WERI-Rb-1 (cell line): Measurements from ENCODE around the gene PPM1L.

Experiments used
- DNase-seq: peaks from one replicate; pipeline ENCODE4 v3.0.0-alpha.2; 2020
- H3K27ac ChIP-seq: fragments of 250-450 bp; sonication (Bioruptor Pico); 2 replicates; pipeline ENCODE4 v1.5.1; 2020; ENCODE audit warnings: mild to moderate bottlenecking, moderate library complexity
- H3K27me3 ChIP-seq: fragments of 250-450 bp; sonication (Bioruptor Pico); 2 replicates; pipeline ENCODE4 v1.5.1; 2021; ENCODE audit warnings: mild to moderate bottlenecking, low read depth, moderate library complexity; ENCODE audit not compliant: insufficient read depth, severe bottlenecking
- H3K36me3 ChIP-seq: fragments of 250-450 bp; sonication (Bioruptor Pico); 2 replicates; pipeline ENCODE4 v1.5.1; 2020; ENCODE audit warnings: mild to moderate bottlenecking, moderate library complexity
- H3K4me3 ChIP-seq: 2 replicates; pipeline ENCODE4 v1.5.1; 2011; ENCODE audit warnings: low read depth, mild to moderate bottlenecking, control low read depth, low read length
- H3K9me3 ChIP-seq: fragments of 250-450 bp; sonication (Bioruptor Pico); 2 replicates; pipeline ENCODE4 v1.5.1; 2021; ENCODE audit warnings: mild to moderate bottlenecking, moderate library complexity; ENCODE audit not compliant: severe bottlenecking
- TF ChIP-seq, protein P1 (sequence below): IDR thresholded peaks from 2 replicates; pipeline ENCODE4 v1.5.1; 2011; ENCODE audit warnings: low read depth, mild to moderate bottlenecking, control low read depth, inconsistent platforms, low read length

The PPM1L gene

DNA sequence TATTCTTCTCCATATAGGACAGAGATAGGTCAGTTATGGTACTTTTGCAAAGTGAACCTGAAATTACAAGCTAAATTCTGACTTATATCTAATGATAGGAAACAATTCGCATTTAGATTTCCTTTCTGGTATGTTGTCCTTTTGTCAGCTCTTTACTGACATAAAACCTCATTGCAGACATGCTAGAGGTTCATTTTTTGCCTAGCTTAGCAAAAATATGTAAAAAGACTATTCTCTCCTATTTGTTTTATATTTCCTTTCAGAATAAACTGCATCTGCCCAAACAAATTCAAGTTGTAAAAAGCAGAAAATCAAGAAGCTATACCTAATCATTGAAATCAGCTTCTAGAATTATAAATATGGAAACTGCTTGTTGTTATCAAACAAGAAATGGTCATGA, 168.7 kb downstream of the PPM1L start:
- Histone ChIP-seq H3K27ac (no peak overlapping the region), H3K9me3 (no peaks in the 10 kb centered on the region), H3K4me3 (no peak overlapping the region), H3K36me3 (no peaks in the 10 kb centered on the region), H3K27me3 (no peaks in the 10 kb centered on the region)
- TF ChIP-seq, protein P1, sequence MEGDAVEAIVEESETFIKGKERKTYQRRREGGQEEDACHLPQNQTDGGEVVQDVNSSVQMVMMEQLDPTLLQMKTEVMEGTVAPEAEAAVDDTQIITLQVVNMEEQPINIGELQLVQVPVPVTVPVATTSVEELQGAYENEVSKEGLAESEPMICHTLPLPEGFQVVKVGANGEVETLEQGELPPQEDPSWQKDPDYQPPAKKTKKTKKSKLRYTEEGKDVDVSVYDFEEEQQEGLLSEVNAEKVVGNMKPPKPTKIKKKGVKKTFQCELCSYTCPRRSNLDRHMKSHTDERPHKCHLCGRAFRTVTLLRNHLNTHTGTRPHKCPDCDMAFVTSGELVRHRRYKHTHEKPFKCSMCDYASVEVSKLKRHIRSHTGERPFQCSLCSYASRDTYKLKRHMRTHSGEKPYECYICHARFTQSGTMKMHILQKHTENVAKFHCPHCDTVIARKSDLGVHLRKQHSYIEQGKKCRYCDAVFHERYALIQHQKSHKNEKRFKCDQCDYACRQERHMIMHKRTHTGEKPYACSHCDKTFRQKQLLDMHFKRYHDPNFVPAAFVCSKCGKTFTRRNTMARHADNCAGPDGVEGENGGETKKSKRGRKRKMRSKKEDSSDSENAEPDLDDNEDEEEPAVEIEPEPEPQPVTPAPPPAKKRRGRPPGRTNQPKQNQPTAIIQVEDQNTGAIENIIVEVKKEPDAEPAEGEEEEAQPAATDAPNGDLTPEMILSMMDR: no peak
- no peak for DNase-seq

DNA sequence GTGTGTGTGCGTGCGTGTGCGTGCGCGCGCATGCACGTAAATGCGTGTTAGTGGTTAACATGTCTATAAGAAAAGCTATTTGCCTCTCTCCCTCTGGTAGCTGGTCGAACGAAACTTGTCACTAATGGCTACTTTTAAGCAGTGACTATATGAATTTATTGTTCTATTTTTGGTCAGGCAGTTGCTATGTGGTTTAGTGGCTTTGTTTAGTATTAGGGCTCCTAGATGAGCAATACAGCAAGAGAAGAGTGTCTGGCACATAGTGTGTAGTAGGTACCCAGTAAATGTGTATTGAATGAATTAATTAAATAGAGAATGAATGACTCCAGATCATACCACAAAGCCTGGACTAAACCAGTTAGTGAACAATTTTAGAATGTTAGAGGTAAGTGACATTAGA, 171.6 kb downstream of the PPM1L start:
- no peaks in the 10 kb centered on the region for H3K27me3 ChIP-seq
- TF ChIP-seq, protein P1: no peak
- no peak overlapping the region for H3K27ac ChIP-seq
- H3K9me3 ChIP-seq: no peaks in the 10 kb centered on the region
- no peak overlapping the region for H3K4me3 ChIP-seq
- no peak for DNase-seq
- H3K36me3 ChIP-seq: no peaks in the 10 kb centered on the region

DNA sequence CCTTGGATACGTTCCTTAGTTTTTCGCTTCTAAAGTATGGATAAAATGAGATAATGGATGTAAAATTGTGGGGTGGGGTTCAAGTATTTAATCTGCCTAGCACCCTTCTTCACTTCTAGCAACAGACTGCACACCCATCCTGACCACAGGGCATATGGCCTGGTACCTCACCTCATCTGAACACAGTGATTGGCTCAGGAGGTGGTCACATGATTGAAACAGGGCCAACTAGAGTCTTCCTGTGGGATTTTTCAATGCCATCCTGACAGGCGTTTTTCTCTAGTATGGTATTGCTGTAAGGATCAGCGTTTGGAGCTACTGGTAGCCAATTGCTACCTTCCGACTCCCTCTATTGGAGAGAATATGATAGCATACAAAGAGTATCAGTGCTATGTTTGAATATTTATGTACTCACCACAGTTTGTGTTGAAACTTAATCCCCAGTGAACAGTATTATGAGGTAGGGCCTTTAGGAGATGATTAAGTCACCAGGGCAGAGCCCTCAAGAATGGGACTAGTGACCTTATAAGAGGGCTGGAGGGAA, 172.2 kb downstream of the PPM1L start:
- TF ChIP-seq, protein P1: 0 out of 2 replicates have a peak, but pooled peaks have one; percentile 8
- H3K36me3 ChIP-seq: no peaks in the 10 kb centered on the region
- H3K27me3 ChIP-seq: no peaks in the 10 kb centered on the region
- H3K27ac ChIP-seq: no peak overlapping the region
- H3K4me3 ChIP-seq: no peak overlapping the region
- DNase-seq: no peak
- H3K9me3 ChIP-seq: no peaks in the 10 kb centered on the region

DNA sequence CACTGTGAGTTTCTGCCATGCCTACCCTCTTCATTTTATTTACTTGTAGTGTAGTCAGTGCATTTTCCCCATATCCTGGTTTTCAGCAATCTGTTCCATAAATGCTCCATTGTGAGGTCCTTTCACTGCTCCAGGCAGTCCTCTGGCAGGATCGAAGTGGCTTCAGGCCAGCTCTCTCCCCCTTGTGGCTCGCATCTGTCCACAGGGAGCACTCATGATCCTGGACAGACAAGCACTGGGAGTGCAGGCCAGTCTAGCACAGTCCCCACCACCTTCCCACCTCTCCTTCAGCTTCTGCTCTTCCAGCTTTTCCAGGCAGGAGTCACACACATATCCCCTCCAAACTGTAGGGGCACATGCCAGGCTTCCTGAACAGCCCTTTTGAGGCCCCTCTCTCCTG, 173.6 kb downstream of the PPM1L start:
- peak; percentile 46 for DNase-seq
- no peaks in the 10 kb centered on the region for H3K36me3 ChIP-seq
- H3K4me3 ChIP-seq: no peak overlapping the region
- no peaks in the 10 kb centered on the region for H3K9me3 ChIP-seq
- TF ChIP-seq, protein P1: peak; percentile 50
- H3K27ac ChIP-seq: no peak overlapping the region
- H3K27me3 ChIP-seq: no peaks in the 10 kb centered on the region

DNA sequence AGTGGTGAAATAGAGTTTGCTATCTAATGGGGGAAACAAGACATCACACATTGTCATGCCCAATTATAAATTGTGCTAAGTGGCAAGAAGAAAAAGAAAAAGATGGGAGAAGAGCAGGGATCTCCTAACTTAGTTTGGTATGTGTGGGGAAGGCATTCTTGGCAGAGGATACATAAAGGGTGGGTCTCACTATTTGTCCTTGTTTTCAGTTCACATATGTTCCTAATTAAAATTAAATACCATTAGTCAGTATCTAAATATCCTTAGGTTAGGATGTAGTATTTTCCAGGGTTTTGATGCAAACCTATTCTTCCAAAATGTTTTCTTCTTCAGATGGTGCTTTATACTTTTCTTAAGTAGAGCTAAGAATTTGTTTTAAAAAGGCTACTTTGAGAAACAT, 175.4 kb downstream of the PPM1L start:
- Histone ChIP-seq H3K4me3 (no peak overlapping the region), H3K27me3 (no peaks in the 10 kb centered on the region), H3K27ac (no peak overlapping the region), H3K36me3 (no peaks in the 10 kb centered on the region), H3K9me3 (no peaks in the 10 kb centered on the region)
- DNase-seq: no peak
- TF ChIP-seq, protein P1: no peak

DNA sequence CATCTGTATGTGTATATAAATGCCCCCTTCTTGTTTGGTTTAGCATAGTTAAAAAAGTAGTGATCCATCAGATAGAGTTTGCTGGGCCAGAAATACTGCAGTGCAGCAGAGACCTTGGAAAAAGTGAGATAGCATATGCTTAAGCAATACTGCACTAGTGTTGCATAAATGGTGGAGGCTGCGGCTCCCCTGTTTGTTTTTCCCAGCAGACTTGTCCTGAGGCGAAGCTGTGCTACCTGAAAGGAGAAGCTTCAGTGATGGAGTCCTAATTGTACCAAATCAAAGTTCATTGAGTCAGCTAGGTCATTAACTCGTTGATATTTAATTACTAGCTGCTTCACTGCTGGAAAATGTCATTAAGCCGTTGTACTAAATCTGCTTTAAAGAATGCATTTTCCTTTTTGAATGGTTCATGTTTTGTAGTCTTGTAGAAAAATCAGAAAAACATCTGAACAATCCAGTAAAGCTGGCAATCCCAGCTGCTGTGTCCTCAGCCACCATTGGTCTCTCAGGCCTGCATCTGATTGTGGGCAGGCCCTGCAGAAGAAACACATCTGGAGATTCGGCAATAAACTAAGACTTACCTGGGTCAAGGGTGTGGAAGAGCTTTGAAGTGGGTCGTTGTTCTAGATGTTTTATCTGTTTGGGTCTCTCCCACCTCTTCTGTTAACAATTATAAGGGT, 179.5 kb downstream of the PPM1L start:
- DNase-seq: no peak

More for the DNA sequence above, 179.5 kb downstream of the PPM1L start:
- no peaks in the 10 kb centered on the region for H3K27me3 ChIP-seq
- no peak overlapping the region for H3K4me3 ChIP-seq
- H3K9me3 ChIP-seq: no peaks in the 10 kb centered on the region
- no peak overlapping the region for H3K27ac ChIP-seq
- TF ChIP-seq, protein P1: no peak
- no peaks in the 10 kb centered on the region for H3K36me3 ChIP-seq
